Activated CD8-positive, alpha-beta memory T cell treated with anti-CD3 and anti-CD28 coated beads, Interleukin-2, amount 10 ng/mL, durations not matched to agents 7 days and 5 days (primary cell): ENCODE results near the gene SLC9A1. TPM values are rescaled to one million over a fixed set of nuclear protein-coding genes. Genes with fewer than 3 reads are reported as not detected.

ENCODE experiments used
- ATAC-seq: fragments of 150-1000 bp; cut with Tn5 transposase; one replicate; pipeline ENCODE4 v1.10.0; 2021; ENCODE audit warnings: moderate library complexity
- CTCF ChIA-PET: fragments of 350-600 bp; sonication (Branson Sonifier 250); formaldehyde crosslinking; loops from one replicate; lab custom pipeline; 2021; ENCODE audit warnings: antibody characterized with exemption; lab: Charles Lee
- DNase-seq: peaks from one replicate; pipeline ENCODE4 v3.0.0-alpha.2; 2020
- H3K27ac Mint-ChIP-seq: one replicate; pipeline ENCODE4 v1.8.0; 2021; ENCODE audit warnings: mild to moderate bottlenecking, mixed read lengths
- H3K27me3 Mint-ChIP-seq: one replicate; pipeline ENCODE4 v1.8.0; 2021; ENCODE audit warnings: mixed read lengths
- H3K36me3 Mint-ChIP-seq: one replicate; pipeline ENCODE4 v1.8.0; 2021; ENCODE audit warnings: mild to moderate bottlenecking, mixed read lengths
- H3K4me1 Mint-ChIP-seq: one replicate; pipeline ENCODE4 v1.8.0; 2021; ENCODE audit warnings: mixed read lengths
- H3K4me3 Mint-ChIP-seq: one replicate; pipeline ENCODE4 v1.8.0; 2021; ENCODE audit warnings: mild to moderate bottlenecking, moderate library complexity, mixed read lengths
- H3K9me3 Mint-ChIP-seq: one replicate; pipeline ENCODE4 v1.8.0; 2022; ENCODE audit warnings: low read depth, mixed read lengths
- total RNA-seq, 2 experiments: library from RNA; stranded (reverse); gene quantifications; one replicate each; pipeline ENCODE4 v1.2.3, GENCODE V29; 2021

SLC9A1 gene
- total RNA-seq, 2 experiments from 2014 or later: 25.8 to 26.3 TPM

DNA sequence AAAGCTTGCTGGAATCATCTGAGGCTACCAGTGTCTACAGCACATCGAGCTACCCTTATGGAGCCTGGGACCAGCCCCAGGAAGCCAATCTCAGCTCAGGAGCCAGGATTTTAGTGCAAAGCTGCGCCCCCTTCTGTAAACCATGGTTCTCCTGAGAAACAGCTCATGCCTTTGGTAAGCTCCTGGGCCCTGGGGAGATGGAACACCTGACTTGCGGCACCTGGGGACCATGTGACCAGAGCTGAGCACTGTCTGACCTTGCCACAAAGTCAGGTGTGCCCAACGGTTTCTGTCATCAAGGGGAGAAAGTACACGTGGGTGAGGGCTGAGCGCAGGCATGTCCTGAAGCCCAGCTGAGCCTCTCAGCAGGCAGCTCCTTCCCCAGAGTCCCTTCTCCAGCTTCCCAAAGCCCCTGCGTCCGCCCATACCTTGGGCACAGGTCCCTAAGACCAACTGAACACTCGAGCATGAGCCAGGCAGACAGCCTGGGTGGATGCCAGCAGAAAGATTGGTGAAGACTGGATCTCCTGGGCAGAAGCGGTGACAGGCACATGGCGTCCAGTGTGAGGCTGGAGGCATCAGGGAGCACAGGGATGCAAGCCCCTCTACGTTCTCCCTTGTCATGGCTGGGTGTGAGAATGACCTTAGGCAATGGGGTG lies 84.4 kb downstream of the SLC9A1 start:
- Mint-ChIP-seq H3K36me3 (no peaks in the 10 kb centered on the region), H3K27me3 (peaks cover 3% of the 10 kb centered on the region), H3K4me3 (no peak overlapping the region), H3K4me1 (no peaks in the 10 kb centered on the region), H3K27ac (no peak overlapping the region), H3K9me3 (no peaks in the 10 kb centered on the region)
- DNase-seq (no peak), ATAC-seq (no peak)
- CTCF ChIA-PET: interaction anchor here (0.9 to 2.1 kb wide), 4 partner anchors 16 to 33 kb away, joined by 3 to 13 read pairs (median 4); no protein-coding TSS in a partner anchor

GRCh38 chr1:27068922-27069321 lies 86.0 kb downstream of the SLC9A1 start:
- CTCF ChIA-PET: interaction anchor here (0.6 to 2.4 kb wide), 3 partner anchors 23 to 259 kb away, joined by 4 to 12 read pairs (median 9); no protein-coding TSS in a partner anchor

DNA sequence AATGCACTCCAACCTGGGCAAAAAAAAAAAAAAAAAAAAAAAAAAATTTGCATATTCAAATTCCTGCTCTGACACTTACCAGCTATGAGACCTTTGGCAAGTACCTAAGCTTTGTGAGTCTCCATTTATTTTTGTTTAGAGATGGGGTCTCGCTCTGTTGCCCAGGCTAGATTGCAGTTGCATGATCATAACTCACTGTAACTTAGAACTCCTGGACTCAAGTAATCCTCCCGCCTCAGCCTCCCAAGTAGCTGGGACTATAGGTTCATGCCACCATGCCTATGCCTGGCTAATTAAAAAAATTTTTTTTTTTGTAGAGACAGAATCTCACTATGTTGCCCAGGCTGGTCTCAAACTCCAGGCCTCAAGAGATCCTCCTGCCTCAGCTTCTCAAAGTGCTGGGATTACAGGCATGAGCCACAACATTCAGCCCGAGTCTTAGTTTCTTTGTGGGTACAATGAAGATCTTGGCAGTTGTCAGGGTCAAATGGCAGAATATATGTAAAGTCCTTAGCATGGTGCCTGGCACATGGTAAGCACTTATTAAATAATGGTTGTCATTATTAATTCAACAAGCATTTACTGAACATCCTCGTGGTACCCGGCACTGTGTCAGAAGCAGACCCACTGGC lies 88.8 kb downstream of the SLC9A1 start:
- no peaks in the 10 kb centered on the region for H3K36me3 Mint-ChIP-seq
- no peak overlapping the region for H3K4me3 Mint-ChIP-seq
- no peak for ATAC-seq
- peaks cover 3% of the 10 kb centered on the region for H3K27me3 Mint-ChIP-seq
- DNase-seq: no peak
- H3K4me1 Mint-ChIP-seq: no peaks in the 10 kb centered on the region
- CTCF ChIA-PET: interaction anchor here (0.6 to 1.1 kb wide), 3 partner anchors 12 to 159 kb away, joined by 3 to 4 read pairs (median 4); no protein-coding TSS in a partner anchor
- H3K27ac Mint-ChIP-seq: no peak overlapping the region
- no peaks in the 10 kb centered on the region for H3K9me3 Mint-ChIP-seq

More at GRCh38 chr1:27068922-27069321, 86.0 kb downstream of the SLC9A1 start:
- Mint-ChIP-seq H3K27ac (no peak overlapping the region), H3K9me3 (no peaks in the 10 kb centered on the region), H3K4me1 (no peaks in the 10 kb centered on the region), H3K4me3 (no peak overlapping the region), H3K36me3 (no peaks in the 10 kb centered on the region), H3K27me3 (peaks cover 3% of the 10 kb centered on the region)
- DNase-seq (no peak), ATAC-seq (no peak)

DNA sequence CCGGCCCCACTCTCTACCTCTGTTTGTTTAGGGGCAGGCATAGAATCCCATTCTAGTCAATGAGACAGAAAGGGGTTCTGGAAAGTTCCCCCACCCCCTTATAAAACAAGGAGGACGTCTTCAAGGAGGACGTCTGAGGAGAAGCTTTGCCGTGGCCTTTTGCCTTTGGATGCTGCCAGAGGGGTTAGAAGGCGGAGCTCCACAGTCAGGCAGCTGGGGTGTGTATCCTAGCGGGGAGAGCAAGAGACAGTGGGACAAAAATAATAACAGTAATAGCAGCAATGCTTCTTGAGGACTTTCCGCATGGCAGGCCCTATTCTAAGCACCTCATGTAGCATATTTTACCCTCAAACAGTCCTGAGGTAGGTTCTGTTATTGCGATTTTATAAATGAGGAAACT lies 94.0 kb downstream of the SLC9A1 start:
- no peaks in the 10 kb centered on the region for H3K9me3 Mint-ChIP-seq
- no peaks in the 10 kb centered on the region for H3K36me3 Mint-ChIP-seq
- no peak for ATAC-seq
- H3K4me1 Mint-ChIP-seq: no peaks in the 10 kb centered on the region
- no peak overlapping the region for H3K27ac Mint-ChIP-seq
- no peak for DNase-seq
- no peaks in the 10 kb centered on the region for H3K27me3 Mint-ChIP-seq
- CTCF ChIA-PET: interaction anchor here (1.4 kb wide), 1 partner anchor 14 kb away, joined by 6 read pairs; no protein-coding TSS in a partner anchor
- H3K4me3 Mint-ChIP-seq: no peak overlapping the region

GRCh38 chr1:27058966-27059669 lies 95.8 kb downstream of the SLC9A1 start:
- H3K4me3 Mint-ChIP-seq: no peak overlapping the region
- no peak overlapping the region for H3K27ac Mint-ChIP-seq
- no peaks in the 10 kb centered on the region for H3K36me3 Mint-ChIP-seq
- no peak for DNase-seq
- no peaks in the 10 kb centered on the region for H3K27me3 Mint-ChIP-seq
- H3K9me3 Mint-ChIP-seq: no peaks in the 10 kb centered on the region
- CTCF ChIA-PET: interaction anchor here (0.8 to 6.8 kb wide), 3 partner anchors 14 to 43 kb away, joined by 3 to 81 read pairs (median 3); no protein-coding TSS in a partner anchor
- no peak for ATAC-seq
- no peaks in the 10 kb centered on the region for H3K4me1 Mint-ChIP-seq

- DNase-seq (no peak), ATAC-seq (no peak)
- Mint-ChIP-seq H3K27me3 (no peaks in the 10 kb centered on the region), H3K4me1 (no peaks in the 10 kb centered on the region), H3K36me3 (no peaks in the 10 kb centered on the region), H3K4me3 (no peak overlapping the region), H3K9me3 (no peaks in the 10 kb centered on the region), H3K27ac (no peak overlapping the region)
- CTCF ChIA-PET: interaction anchor here (0.8 to 6.8 kb wide), 2 partner anchors 13 to 24 kb away, joined by 3 to 81 read pairs; no protein-coding TSS in a partner anchor
Observed at GRCh38 chr1:27057801-27058625, 96.9 kb downstream of the SLC9A1 start.

DNA sequence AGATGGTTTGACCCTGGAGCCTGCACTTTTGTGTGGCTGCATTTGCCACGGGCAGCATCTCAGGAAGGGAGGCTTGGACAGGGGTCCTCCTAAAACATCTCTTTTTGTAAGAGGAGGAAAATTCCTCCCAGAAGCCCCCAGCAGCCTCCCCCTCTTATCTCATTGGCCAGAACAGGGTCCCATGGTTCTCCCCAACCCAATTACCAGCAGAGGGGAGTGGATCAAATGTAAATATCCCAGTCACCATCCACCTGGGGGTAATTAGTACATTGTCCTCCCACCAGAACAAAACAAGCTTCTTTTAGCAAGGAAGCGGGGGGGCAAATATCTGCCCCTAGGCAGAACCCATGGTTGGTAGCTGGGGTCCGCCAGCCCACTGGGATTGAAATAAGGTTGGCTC lies 97.5 kb downstream of the SLC9A1 start:
- CTCF ChIA-PET: interaction anchor here (6.8 kb wide), 1 partner anchor 12 kb away, joined by 81 read pairs; no protein-coding TSS in a partner anchor
- H3K36me3 Mint-ChIP-seq: no peaks in the 10 kb centered on the region
- no peak overlapping the region for H3K4me3 Mint-ChIP-seq

GRCh38 chr1:27053977-27054753 lies 100.8 kb downstream of the SLC9A1 start:
- Mint-ChIP-seq H3K9me3 (no peaks in the 10 kb centered on the region), H3K27ac (no peak overlapping the region), H3K4me1 (no peaks in the 10 kb centered on the region), H3K36me3 (no peaks in the 10 kb centered on the region), H3K4me3 (no peak overlapping the region), H3K27me3 (no peaks in the 10 kb centered on the region)
- ATAC-seq (no peak), DNase-seq (no peak)
- CTCF ChIA-PET: interaction anchor here (0.8 to 6.8 kb wide), 6 partner anchors 9 to 43 kb away, joined by 3 to 81 read pairs (median 4); no protein-coding TSS in a partner anchor

More for the DNA sequence above, 97.5 kb downstream of the SLC9A1 start:
- no peaks in the 10 kb centered on the region for H3K4me1 Mint-ChIP-seq
- no peaks in the 10 kb centered on the region for H3K27me3 Mint-ChIP-seq
- H3K9me3 Mint-ChIP-seq: no peaks in the 10 kb centered on the region
- H3K27ac Mint-ChIP-seq: no peak overlapping the region
- ATAC-seq: no peak
- DNase-seq: no peak

DNA sequence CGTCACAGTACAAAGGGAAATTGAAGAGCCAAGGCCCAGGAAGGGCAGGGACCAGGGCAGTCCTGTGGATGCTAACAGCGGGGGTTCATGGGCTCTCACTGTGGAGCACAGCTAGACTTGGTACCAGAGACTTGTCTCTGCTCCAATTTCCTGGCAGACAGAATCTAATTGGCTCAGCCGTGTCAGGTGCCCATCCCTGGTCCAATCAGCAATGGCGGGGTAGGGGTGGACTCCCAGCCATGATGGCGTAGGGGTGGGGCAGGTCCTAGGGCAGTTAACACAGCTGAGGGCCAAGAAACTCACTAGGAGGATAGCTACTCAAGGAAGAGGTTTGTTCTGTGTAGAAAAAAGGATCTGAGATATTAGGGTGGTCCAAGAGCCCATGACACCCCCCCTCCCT lies 102.4 kb downstream of the SLC9A1 start:
- H3K27ac Mint-ChIP-seq: no peak overlapping the region
- H3K9me3 Mint-ChIP-seq: no peaks in the 10 kb centered on the region
- CTCF ChIA-PET: interaction anchor here (6.8 kb wide), 1 partner anchor 7 kb away, joined by 81 read pairs; no protein-coding TSS in a partner anchor
- no peaks in the 10 kb centered on the region for H3K27me3 Mint-ChIP-seq
- ATAC-seq (no peak), DNase-seq (no peak)
- no peaks in the 10 kb centered on the region for H3K4me1 Mint-ChIP-seq
- H3K4me3 Mint-ChIP-seq: no peak overlapping the region
- no peaks in the 10 kb centered on the region for H3K36me3 Mint-ChIP-seq

- CTCF ChIA-PET: interaction anchor here (4.5 to 12.0 kb wide), 2 partner anchors 44 to 62 kb away, joined by 37 to 450 read pairs; no protein-coding TSS in a partner anchor
- ATAC-seq (no peak), DNase-seq (no peak)
- Mint-ChIP-seq H3K9me3 (no peaks in the 10 kb centered on the region), H3K4me3 (no peak overlapping the region), H3K4me1 (peaks cover 18% of the 10 kb centered on the region), H3K27ac (no peak overlapping the region), H3K36me3 (no peaks in the 10 kb centered on the region), H3K27me3 (no peaks in the 10 kb centered on the region)
Observed at GRCh38 chr1:27049607-27050006, 105.3 kb downstream of the SLC9A1 start.

GRCh38 chr1:27049100-27049499 lies 105.8 kb downstream of the SLC9A1 start:
- Mint-ChIP-seq H3K27me3 (no peaks in the 10 kb centered on the region), H3K9me3 (no peaks in the 10 kb centered on the region), H3K4me3 (no peak overlapping the region), H3K4me1 (peaks cover 22% of the 10 kb centered on the region), H3K27ac (no peak overlapping the region), H3K36me3 (no peaks in the 10 kb centered on the region)
- CTCF ChIA-PET: interaction anchor here (4.5 to 12.0 kb wide), 3 partner anchors 45 to 63 kb away, joined by 37 to 450 read pairs (median 70); partner anchors contain the start of gene TRNP1
- DNase-seq (no peak), ATAC-seq (no peak)
